PFSK-1 (cell line): ENCODE results near the gene VPS11. TPM values are rescaled to one million over a fixed set of nuclear protein-coding genes. Genes with fewer than 3 reads are reported as not detected.
A peak's percentile ranks its signal among the peaks of the same experiment; 100 is the strongest.

Experiments used
- FOXP2 ChIP-seq: optimal IDR thresholded peaks from 2 replicates; pipeline ENCODE3; 2011; ENCODE audit warnings: borderline replicate concordance, control low read depth, inconsistent platforms; ENCODE audit not compliant: insufficient read depth; ENCODE audit errors: extremely low read length, extremely low read depth
- POLR2AphosphoS5 ChIP-seq: IDR thresholded peaks from 2 replicates; pipeline ENCODE4 v1.6.1; 2012; ENCODE audit warnings: low read depth, mild to moderate bottlenecking, control low read depth, low read length, moderate library complexity
- SIN3A ChIP-seq: IDR thresholded peaks from 2 replicates; pipeline ENCODE4 v1.6.1; 2012; ENCODE audit warnings: mild to moderate bottlenecking, low read length, moderate library complexity, borderline replicate concordance; ENCODE audit not compliant: insufficient read depth
- TAF1 ChIP-seq: IDR thresholded peaks from 2 replicates; pipeline ENCODE4 v1.6.1; 2012; ENCODE audit warnings: low read length, control low read depth, borderline replicate concordance; ENCODE audit not compliant: insufficient read depth
- polyA plus RNA-seq: library from polyadenylated mRNA; unstranded; fragments of >200 nt; gene quantifications from one replicate; pipeline ENCODE4 v1.2.1, GENCODE V29; 2012; ENCODE audit warnings: low read depth, missing spikeins; ENCODE audit not compliant: insufficient read length
- TF ChIP-seq, protein P1 (sequence below), 2 experiments: IDR thresholded peaks; 2 replicates each; pipeline versions ENCODE4 v1.6.1 to v1.8.0; 2011 to 2012; ENCODE audit warnings: low read depth in 2 of 2, low read length in 2 of 2, control low read depth in 1 of 2, inconsistent platforms in 1 of 2, mild to moderate bottlenecking in 1 of 2, moderate library complexity in 1 of 2; ENCODE audit not compliant: insufficient read depth in 1 of 2

VPS11 gene
- polyA plus RNA-seq, result 65.3 TPM

- TF ChIP-seq SIN3A, result peak; percentile 86
- TF ChIP-seq TAF1, result peak; percentile 80
- peak; percentile 82 for TF ChIP-seq POLR2AphosphoS5
- TF ChIP-seq, protein P1, sequence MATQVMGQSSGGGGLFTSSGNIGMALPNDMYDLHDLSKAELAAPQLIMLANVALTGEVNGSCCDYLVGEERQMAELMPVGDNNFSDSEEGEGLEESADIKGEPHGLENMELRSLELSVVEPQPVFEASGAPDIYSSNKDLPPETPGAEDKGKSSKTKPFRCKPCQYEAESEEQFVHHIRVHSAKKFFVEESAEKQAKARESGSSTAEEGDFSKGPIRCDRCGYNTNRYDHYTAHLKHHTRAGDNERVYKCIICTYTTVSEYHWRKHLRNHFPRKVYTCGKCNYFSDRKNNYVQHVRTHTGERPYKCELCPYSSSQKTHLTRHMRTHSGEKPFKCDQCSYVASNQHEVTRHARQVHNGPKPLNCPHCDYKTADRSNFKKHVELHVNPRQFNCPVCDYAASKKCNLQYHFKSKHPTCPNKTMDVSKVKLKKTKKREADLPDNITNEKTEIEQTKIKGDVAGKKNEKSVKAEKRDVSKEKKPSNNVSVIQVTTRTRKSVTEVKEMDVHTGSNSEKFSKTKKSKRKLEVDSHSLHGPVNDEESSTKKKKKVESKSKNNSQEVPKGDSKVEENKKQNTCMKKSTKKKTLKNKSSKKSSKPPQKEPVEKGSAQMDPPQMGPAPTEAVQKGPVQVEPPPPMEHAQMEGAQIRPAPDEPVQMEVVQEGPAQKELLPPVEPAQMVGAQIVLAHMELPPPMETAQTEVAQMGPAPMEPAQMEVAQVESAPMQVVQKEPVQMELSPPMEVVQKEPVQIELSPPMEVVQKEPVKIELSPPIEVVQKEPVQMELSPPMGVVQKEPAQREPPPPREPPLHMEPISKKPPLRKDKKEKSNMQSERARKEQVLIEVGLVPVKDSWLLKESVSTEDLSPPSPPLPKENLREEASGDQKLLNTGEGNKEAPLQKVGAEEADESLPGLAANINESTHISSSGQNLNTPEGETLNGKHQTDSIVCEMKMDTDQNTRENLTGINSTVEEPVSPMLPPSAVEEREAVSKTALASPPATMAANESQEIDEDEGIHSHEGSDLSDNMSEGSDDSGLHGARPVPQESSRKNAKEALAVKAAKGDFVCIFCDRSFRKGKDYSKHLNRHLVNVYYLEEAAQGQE (IDR thresholded peaks at IDR 0.05; ENCODE audit: insufficient read depth in 1 of 2, low read depth in 2 of 2, low read length in 2 of 2), result no peak
- peak; percentile 48 for TF ChIP-seq FOXP2
Observed at GRCh38 chr11:119067371-119068222, at the start of gene VPS11. Gene VPS11 (plus strand): TSS chr11:119067818. CDS start chr11:119067824, 6 bp downstream.

GRCh38 chr11:119018074-119018938 is 49.3 kb upstream of the VPS11 start, which contains the start of the genes RPS25 and TRAPPC4:
Gene RPS25 (minus strand): TSS chr11:119018343. CDS start chr11:119018284, 59 bp downstream.
Gene TRAPPC4 (plus strand): TSS chr11:119018766. CDS start chr11:119018796, 30 bp downstream.
- TF ChIP-seq POLR2AphosphoS5 (peak; percentile 72), FOXP2 (peak; percentile 4), SIN3A (0 out of 2 replicates have a peak, but pooled peaks have one; percentile 25), TAF1 (peak; percentile 96)
- TF ChIP-seq, protein P1 (IDR thresholded peaks at IDR 0.05; ENCODE audit: insufficient read depth in 1 of 2, low read depth in 2 of 2, low read length in 2 of 2), result peak in 1 of 2 experiments; percentile 59; a peak in 1 of 4 replicates

DNA sequence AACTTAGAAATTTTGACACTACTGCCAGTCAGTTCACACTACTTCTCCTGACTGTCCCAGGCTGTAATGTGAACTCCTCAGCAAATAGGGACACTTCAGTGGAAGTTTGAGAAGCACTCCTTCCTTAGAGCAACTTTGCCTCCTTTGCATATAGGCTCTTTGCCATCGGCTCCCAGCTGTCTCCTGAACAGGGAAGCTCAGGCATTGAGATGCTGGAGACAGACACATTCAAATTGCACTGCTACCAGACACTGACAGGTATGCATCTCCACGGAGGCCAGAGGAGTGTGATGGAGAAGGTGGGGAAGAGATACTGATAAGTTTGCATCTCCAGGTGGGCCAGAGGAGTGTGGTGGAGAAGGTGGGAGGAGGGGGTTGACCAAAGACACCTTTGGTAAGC is 47.6 kb upstream of the VPS11 start:
- TF ChIP-seq, protein P1 (IDR thresholded peaks at IDR 0.05; ENCODE audit: insufficient read depth in 1 of 2, low read depth in 2 of 2, low read length in 2 of 2), result no peak
- no peak for TF ChIP-seq POLR2AphosphoS5
- TF ChIP-seq SIN3A, result no peak
- no peak for TF ChIP-seq TAF1
- no peak for TF ChIP-seq FOXP2

DNA sequence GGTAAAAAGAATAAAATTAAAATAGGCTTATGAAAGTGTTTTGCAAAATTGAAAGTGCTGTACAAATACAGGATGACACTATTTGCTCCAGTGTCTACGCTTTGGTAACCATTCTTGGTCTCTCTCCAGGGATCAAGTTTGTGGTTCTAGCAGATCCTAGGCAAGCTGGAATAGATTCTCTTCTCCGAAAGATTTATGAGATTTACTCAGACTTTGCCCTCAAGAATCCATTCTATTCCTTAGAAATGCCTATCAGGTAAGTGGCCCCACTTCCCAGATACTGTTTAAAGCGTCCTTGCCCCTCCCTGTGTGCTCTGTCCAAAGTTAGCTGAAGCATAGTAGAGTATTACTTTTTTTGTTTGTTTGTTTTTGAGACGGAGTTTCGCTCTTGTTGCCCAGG is 46.0 kb upstream of the VPS11 start:
- TF ChIP-seq SIN3A, result no peak
- no peak; the same call in 1 of the 2 replicates for TF ChIP-seq POLR2AphosphoS5
- TF ChIP-seq, protein P1 (IDR thresholded peaks at IDR 0.05; ENCODE audit: insufficient read depth in 1 of 2, low read depth in 2 of 2, low read length in 2 of 2), result no peak
- no peak for TF ChIP-seq TAF1
